ENCODE measurements around the gene RNGTT.

DNA sequence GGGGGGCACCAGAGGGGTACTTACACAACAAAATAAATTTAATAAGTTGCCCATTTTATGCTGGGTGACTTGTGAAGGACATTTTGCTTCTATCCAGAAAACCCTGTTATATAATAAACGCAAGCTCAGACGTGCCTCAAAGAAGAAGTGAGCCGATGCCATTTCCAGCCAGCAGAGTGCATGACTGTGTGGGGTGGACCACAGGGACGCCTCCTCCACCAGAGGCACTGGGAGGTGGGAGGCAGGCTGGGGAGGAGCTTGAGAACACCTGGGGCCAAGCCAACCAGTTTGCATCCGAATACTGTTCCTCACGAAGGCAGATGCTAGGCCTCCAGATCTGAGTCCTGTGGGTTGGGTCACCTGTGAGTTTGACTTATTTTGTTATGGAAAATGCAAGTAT, 363.8 kb downstream of the RNGTT start:
- TF ChIP-seq, protein P1, sequence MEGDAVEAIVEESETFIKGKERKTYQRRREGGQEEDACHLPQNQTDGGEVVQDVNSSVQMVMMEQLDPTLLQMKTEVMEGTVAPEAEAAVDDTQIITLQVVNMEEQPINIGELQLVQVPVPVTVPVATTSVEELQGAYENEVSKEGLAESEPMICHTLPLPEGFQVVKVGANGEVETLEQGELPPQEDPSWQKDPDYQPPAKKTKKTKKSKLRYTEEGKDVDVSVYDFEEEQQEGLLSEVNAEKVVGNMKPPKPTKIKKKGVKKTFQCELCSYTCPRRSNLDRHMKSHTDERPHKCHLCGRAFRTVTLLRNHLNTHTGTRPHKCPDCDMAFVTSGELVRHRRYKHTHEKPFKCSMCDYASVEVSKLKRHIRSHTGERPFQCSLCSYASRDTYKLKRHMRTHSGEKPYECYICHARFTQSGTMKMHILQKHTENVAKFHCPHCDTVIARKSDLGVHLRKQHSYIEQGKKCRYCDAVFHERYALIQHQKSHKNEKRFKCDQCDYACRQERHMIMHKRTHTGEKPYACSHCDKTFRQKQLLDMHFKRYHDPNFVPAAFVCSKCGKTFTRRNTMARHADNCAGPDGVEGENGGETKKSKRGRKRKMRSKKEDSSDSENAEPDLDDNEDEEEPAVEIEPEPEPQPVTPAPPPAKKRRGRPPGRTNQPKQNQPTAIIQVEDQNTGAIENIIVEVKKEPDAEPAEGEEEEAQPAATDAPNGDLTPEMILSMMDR (conservative IDR thresholded peaks at IDR 0.05): no peak
- TF ChIP-seq EZH2 (IDR thresholded peaks at IDR 0.05; ENCODE audit: low read depth): no peak
